RPMI7951 (cell line): ENCODE data around the gene MVK. TPM values are rescaled to one million over a fixed set of nuclear protein-coding genes. Genes with fewer than 3 reads are reported as not detected.

ENCODE experiments used
- DNase-seq: peaks from one replicate; pipeline ENCODE4 v3.0.0-alpha.2; 2012; ENCODE audit warnings: low read depth
- total RNA-seq: library from RNA; depleted of rRNA; stranded (reverse); fragments of >200 nt; shearing (Covaris generic); gene quantifications from 2 replicates; pipeline ENCODE4 v1.2.3, GENCODE V29; 2014

The MVK gene
- total RNA-seq, 1 experiment from 2014 or later, result 12.1 TPM

GRCh38 chr12:109606320-109607028, 32.9 kb downstream of the MVK start:
- no peak for DNase-seq

GRCh38 chr12:109607618-109608017, 34.0 kb downstream of the MVK start:
- DNase-seq, result no peak

- no peak for DNase-seq
Observed at GRCh38 chr12:109608270-109608669, 34.7 kb downstream of the MVK start.

- DNase-seq, result no peak
Observed at GRCh38 chr12:109608793-109609192, 35.2 kb downstream of the MVK start.

GRCh38 chr12:109609342-109609741, 35.7 kb downstream of the MVK start:
- no peak for DNase-seq

GRCh38 chr12:109610523-109610922, 36.9 kb downstream of the MVK start:
- DNase-seq, result no peak

GRCh38 chr12:109611223-109611622, 37.6 kb downstream of the MVK start:
- DNase-seq, result peak; percentile 31

GRCh38 chr12:109612003-109612402, 38.4 kb downstream of the MVK start:
- no peak for DNase-seq

GRCh38 chr12:109612975-109613502, 39.4 kb downstream of the MVK start:
- DNase-seq, result peak; percentile 30

- no peak for DNase-seq
Observed at GRCh38 chr12:109613649-109614455, 40.3 kb downstream of the MVK start.

- DNase-seq, result no peak
Observed at GRCh38 chr12:109615556-109616229, 42.1 kb downstream of the MVK start.

- no peak for DNase-seq
Observed at GRCh38 chr12:109617491-109617890, 43.9 kb downstream of the MVK start.

- DNase-seq, result no peak
Observed at GRCh38 chr12:109618082-109618481, 44.5 kb downstream of the MVK start.

GRCh38 chr12:109619002-109619604, 45.5 kb downstream of the MVK start:
- DNase-seq, result no peak

- DNase-seq, result peak; percentile 15
Observed at GRCh38 chr12:109621211-109621694, 47.7 kb downstream of the MVK start.

GRCh38 chr12:109621901-109622364, 48.3 kb downstream of the MVK start:
- DNase-seq, result no peak

- DNase-seq, result no peak
Observed at GRCh38 chr12:109624467-109624866, 50.9 kb downstream of the MVK start.

GRCh38 chr12:109625131-109625559, 51.6 kb downstream of the MVK start:
- DNase-seq, result peak; percentile 60

GRCh38 chr12:109625749-109626377, 52.3 kb downstream of the MVK start:
- no peak for DNase-seq

- no peak for DNase-seq
Observed at GRCh38 chr12:109626378-109627115, 53.0 kb downstream of the MVK start.
